PC-9 (cell line): Measurements from ENCODE around the gene TXNDC12. TPM values are rescaled to one million over a fixed set of nuclear protein-coding genes. Genes with fewer than 3 reads are reported as not detected.

ENCODE experiments used
- BruUV-seq: library from RNA; stranded (reverse); fragments of 400-500 nt; replicated peaks from 2 replicates; lab custom pipeline; 2021; lab: Mats Ljungman, UMichigan
- CTCF ChIA-PET: fragments of 300-600 bp; sonication (Branson Sonifier 250); formaldehyde crosslinking; loops from one replicate; lab custom pipeline; 2022; ENCODE audit warnings: antibody characterized with exemption; lab: Charles Lee
- POLR2A ChIA-PET: fragments of 300-600 bp; sonication (Branson Sonifier 250); formaldehyde crosslinking; loops from one replicate; lab custom pipeline; 2022; ENCODE audit warnings: antibody characterized with exemption; ENCODE audit not compliant: unreplicated experiment; lab: Charles Lee
- DNase-seq, 2 experiments: peaks; one replicate each; pipeline versions ENCODE4 v3.0.0 to v3.0.0-alpha.2; 2015 to 2022; ENCODE audit warnings: mixed read lengths in 1 of 2
- H2AFZ ChIP-seq: fragments of 200-600 bp; sonication (generic); 2 replicates; pipeline ENCODE4 v1.8.1; 2017; ENCODE audit warnings: antibody characterized with exemption
- H3F3A ChIP-seq: fragments of 200-600 bp; sonication (generic); 2 replicates; pipeline ENCODE4 v1.8.1; 2017; ENCODE audit warnings: antibody characterized with exemption, mild to moderate bottlenecking, low read depth; ENCODE audit not compliant: insufficient read depth
- H3K27ac ChIP-seq: fragments of 200-600 bp; sonication (generic); 2 replicates; pipeline ENCODE4 v1.6.1; 2016; ENCODE audit warnings: mixed run types
- H3K27me3 ChIP-seq: fragments of 200-600 bp; sonication (generic); 2 replicates; pipeline ENCODE4 v1.6.1; 2016; ENCODE audit warnings: low read depth, mixed run types; ENCODE audit not compliant: insufficient read depth
- H3K36me3 ChIP-seq: fragments of 200-600 bp; sonication (generic); 2 replicates; pipeline ENCODE4 v1.6.1; 2016; ENCODE audit warnings: low read depth, mixed run types
- H3K4me1 ChIP-seq: fragments of 200-600 bp; sonication (generic); replicated peaks from 2 replicates; pipeline ENCODE4 v1.6.1; 2016; ENCODE audit warnings: mixed run types; ENCODE audit not compliant: insufficient read depth
- H3K4me2 ChIP-seq: fragments of 200-600 bp; sonication (generic); 2 replicates; pipeline ENCODE4 v1.6.1; 2017; ENCODE audit warnings: mixed run types
- H3K4me3 ChIP-seq: fragments of 200-600 bp; sonication (generic); 2 replicates; pipeline ENCODE4 v1.6.1; 2016; ENCODE audit warnings: mixed run types
- H3K79me2 ChIP-seq: fragments of 200-600 bp; sonication (generic); 2 replicates; pipeline ENCODE4 v1.6.1; 2017; ENCODE audit warnings: low read depth, mixed run types
- H3K9me2 ChIP-seq: fragments of 200-600 bp; sonication (generic); 2 replicates; pipeline ENCODE4 v1.8.1; 2017; ENCODE audit warnings: mild to moderate bottlenecking; ENCODE audit not compliant: insufficient read depth
- H3K9me3 ChIP-seq: fragments of 200-600 bp; sonication (generic); 2 replicates; pipeline ENCODE4 v1.8.1; 2016; ENCODE audit warnings: low read depth; ENCODE audit not compliant: insufficient read depth
- H4K20me1 ChIP-seq: fragments of 200-600 bp; sonication (generic); 2 replicates; pipeline ENCODE4 v1.8.1; 2017; ENCODE audit not compliant: insufficient read depth
- EZH2 ChIP-seq: fragments of 200-600 bp; sonication (generic); IDR thresholded peaks from 2 replicates; pipeline ENCODE4 v1.8.0; 2017; ENCODE audit warnings: antibody characterized with exemption, low read depth
- intact Hi-C: fragments of 100-400 bp; cut with micrococcal nuclease; formaldehyde crosslinking; loops from one replicate; pipeline ENCODE4 v1.10.0; 2022; ENCODE audit not compliant: unreplicated experiment
- total RNA-seq: library from RNA; stranded (reverse); gene quantifications from 2 replicates; pipeline ENCODE4 v1.2.3, GENCODE V29; 2021
- TF ChIP-seq, protein P1 (sequence below): fragments of 200-600 bp; sonication (generic); conservative IDR thresholded peaks from 2 replicates; pipeline ENCODE4 v1.6.1; 2017; ENCODE audit warnings: mixed run types, antibody characterized with exemption, mild to moderate bottlenecking, moderate library complexity

TXNDC12 gene
- total RNA-seq, 1 experiment from 2014 or later, result 61.3 TPM

- Histone ChIP-seq H3K79me2 (peaks cover 85% of the 10 kb centered on the region), H3F3A (peaks cover 21% of the 10 kb centered on the region), H3K4me2 (peak overlapping the region; percentile 99), H4K20me1 (peaks cover 66% of the 10 kb centered on the region), H3K27me3 (no peaks in the 10 kb centered on the region), H2AFZ (no peak overlapping the region), H3K4me1 (peaks cover 29% of the 10 kb centered on the region), H3K9me2 (no peaks in the 10 kb centered on the region), H3K36me3 (peaks cover 37% of the 10 kb centered on the region), H3K9me3 (no peaks in the 10 kb centered on the region), H3K27ac (no peak overlapping the region), H3K4me3 (peak overlapping the region; percentile 35; the same call in 1 of the 2 replicates)
- no TSS peak for BruUV-seq
- intact Hi-C loops, result loop anchor here (5.0 kb wide), 1 partner anchor 307 kb away; the partner anchor contains the start of gene CC2D1B
- no peak for TF ChIP-seq EZH2
- TF ChIP-seq, protein P1, sequence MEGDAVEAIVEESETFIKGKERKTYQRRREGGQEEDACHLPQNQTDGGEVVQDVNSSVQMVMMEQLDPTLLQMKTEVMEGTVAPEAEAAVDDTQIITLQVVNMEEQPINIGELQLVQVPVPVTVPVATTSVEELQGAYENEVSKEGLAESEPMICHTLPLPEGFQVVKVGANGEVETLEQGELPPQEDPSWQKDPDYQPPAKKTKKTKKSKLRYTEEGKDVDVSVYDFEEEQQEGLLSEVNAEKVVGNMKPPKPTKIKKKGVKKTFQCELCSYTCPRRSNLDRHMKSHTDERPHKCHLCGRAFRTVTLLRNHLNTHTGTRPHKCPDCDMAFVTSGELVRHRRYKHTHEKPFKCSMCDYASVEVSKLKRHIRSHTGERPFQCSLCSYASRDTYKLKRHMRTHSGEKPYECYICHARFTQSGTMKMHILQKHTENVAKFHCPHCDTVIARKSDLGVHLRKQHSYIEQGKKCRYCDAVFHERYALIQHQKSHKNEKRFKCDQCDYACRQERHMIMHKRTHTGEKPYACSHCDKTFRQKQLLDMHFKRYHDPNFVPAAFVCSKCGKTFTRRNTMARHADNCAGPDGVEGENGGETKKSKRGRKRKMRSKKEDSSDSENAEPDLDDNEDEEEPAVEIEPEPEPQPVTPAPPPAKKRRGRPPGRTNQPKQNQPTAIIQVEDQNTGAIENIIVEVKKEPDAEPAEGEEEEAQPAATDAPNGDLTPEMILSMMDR, result no peak
- POLR2A ChIA-PET, result interaction anchor here (0.7 kb wide), 1 partner anchor 44 kb away, joined by 8 read pairs; no protein-coding TSS in a partner anchor
- DNase-seq, result no peak
- CTCF ChIA-PET, result no interaction called here
Observed at GRCh38 chr1:52059888-52060287, 4.9 kb upstream of the TXNDC12 start.

DNA sequence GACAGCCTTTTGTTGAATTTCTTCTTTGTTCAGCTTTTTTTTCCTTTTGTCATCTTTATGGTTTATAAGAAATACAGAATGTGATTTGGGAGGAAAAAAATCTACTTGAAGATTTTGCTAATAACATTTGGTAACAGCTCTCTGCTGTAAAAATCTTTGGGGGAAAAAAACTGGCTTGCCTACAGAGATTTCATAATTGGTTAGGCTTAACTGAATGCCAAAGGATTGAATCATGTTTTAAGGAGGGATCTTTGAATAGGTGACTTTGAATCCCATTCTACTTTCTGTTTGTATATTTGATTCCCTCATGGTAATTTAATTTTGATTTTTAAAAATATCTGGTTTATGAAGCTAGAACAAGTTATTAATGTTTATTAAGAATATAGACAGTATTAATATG lies 4.3 kb upstream of the TXNDC12 start:
- peak overlapping the region; percentile 35; the same call in 1 of the 2 replicates for H3K4me3 ChIP-seq
- peaks cover 66% of the 10 kb centered on the region for H4K20me1 ChIP-seq
- ChIA-PET POLR2A (interaction anchor here (0.6 to 0.7 kb wide), 3 partner anchors 34 to 309 kb away, joined by 3 to 8 read pairs (median 5); no protein-coding TSS in a partner anchor), CTCF (no interaction called here)
- H3K27ac ChIP-seq, result peak overlapping the region; percentile 34; the same call in 1 of the 2 replicates
- TF ChIP-seq, protein P1, result no peak
- TF ChIP-seq EZH2, result no peak
- no peak overlapping the region for H2AFZ ChIP-seq
- H3K4me1 ChIP-seq, result peaks cover 29% of the 10 kb centered on the region
- no TSS peak for BruUV-seq
- intact Hi-C loops, result loop anchor here (5.0 kb wide), 1 partner anchor 308 kb away; the partner anchor contains the start of gene CC2D1B
- H3F3A ChIP-seq, result peaks cover 21% of the 10 kb centered on the region
- DNase-seq, result peak in 1 of 2 experiments; percentile 74
- H3K9me2 ChIP-seq, result no peaks in the 10 kb centered on the region
- H3K27me3 ChIP-seq, result no peaks in the 10 kb centered on the region
- peaks cover 84% of the 10 kb centered on the region for H3K79me2 ChIP-seq
- peak overlapping the region; percentile 99 for H3K4me2 ChIP-seq
- H3K36me3 ChIP-seq, result peaks cover 37% of the 10 kb centered on the region
- no peaks in the 10 kb centered on the region for H3K9me3 ChIP-seq

- BruUV-seq, result no TSS peak
- DNase-seq, result no peak
- CTCF ChIA-PET, result no interaction called here
- H3K9me3 ChIP-seq, result no peaks in the 10 kb centered on the region
- H3K36me3 ChIP-seq, result peaks cover 26% of the 10 kb centered on the region
- POLR2A ChIA-PET, result no interaction called here
- no peak overlapping the region for H2AFZ ChIP-seq
- no peaks in the 10 kb centered on the region for H3K9me2 ChIP-seq
- TF ChIP-seq EZH2, result no peak
- TF ChIP-seq, protein P1, result no peak
- 0 out of 2 replicates have a peak overlapping the region, but pooled peaks have one; percentile 7 for H3K27ac ChIP-seq
- H3K79me2 ChIP-seq, result peaks cover 84% of the 10 kb centered on the region
- H3K27me3 ChIP-seq, result no peaks in the 10 kb centered on the region
- peaks cover 39% of the 10 kb centered on the region for H3K4me1 ChIP-seq
- H3K4me3 ChIP-seq, result peak overlapping the region; percentile 95
- peaks cover 54% of the 10 kb centered on the region for H4K20me1 ChIP-seq
- intact Hi-C loops, result loop anchor here (2.0 to 5.0 kb wide), 2 partner anchors 179 to 309 kb away; partner anchors contain the start of genes CC2D1B and NRDC
- H3F3A ChIP-seq, result peaks cover 21% of the 10 kb centered on the region
- peak overlapping the region; percentile 99 for H3K4me2 ChIP-seq
Observed at GRCh38 chr1:52057876-52058415, 3.0 kb upstream of the TXNDC12 start.
